Measurements from ENCODE around the gene SRSF2.
"Not testable (repeated sequence)": the region's sequence is repeated elsewhere in the genome, so short reads cannot be mapped to it uniquely, and the experiment has no call there.

Gene SRSF2

DNA sequence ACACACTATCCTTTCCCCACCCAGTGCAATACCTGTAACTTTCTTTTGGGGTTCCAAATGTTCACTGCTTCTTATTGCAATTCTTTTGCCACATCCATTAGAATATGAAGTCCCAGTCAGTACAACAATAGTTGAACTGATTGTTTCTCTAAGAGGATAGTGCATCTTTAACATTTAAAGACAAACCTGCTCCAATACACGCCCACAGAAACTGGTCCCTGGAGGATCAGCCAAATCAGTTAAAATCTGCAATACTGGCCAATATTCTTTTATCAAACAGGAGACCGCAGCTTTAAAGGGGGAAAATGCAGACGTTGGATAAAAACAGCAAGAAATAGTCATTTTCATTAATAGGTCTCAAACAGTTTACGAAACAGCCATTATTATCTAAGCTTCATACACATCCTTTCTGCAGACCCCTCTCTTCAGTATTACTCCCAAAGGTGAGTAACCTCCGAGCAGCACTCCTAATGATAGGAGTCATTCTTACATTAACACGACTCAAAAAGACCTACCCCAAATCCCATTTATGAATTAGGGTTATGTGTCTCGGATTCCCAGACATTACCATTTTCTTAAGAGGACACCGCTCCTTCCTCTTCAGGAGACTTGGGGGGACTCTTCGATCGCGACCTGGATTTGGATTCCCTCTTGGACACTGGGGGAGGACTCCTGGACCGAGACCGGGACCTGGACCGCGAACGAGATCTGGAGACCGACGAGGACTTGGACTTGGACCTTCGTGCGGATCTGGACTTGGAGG lies 1.4 kb downstream of the SRSF2 start:
- H3K9me3 ChIP-seq (ENCODE audit: insufficient read depth, low read depth, low read length): no peaks in the 10 kb centered on the region
- peak overlapping the region; percentile 82 for H3K27ac ChIP-seq (ENCODE audit: low read length)
- H3K36me3 ChIP-seq (ENCODE audit: insufficient read depth, low read depth, low read length): peaks cover 53% of the 10 kb centered on the region
- peak overlapping the region; percentile 99 for H3K9ac ChIP-seq (ENCODE audit: low read depth, low read length)
- peaks cover 14% of the 10 kb centered on the region for H3K4me1 ChIP-seq (ENCODE audit: insufficient read depth, low read length)
- no peaks in the 10 kb centered on the region for H3K27me3 ChIP-seq (ENCODE audit: insufficient read depth, low read length)
- H3K4me3 ChIP-seq (ENCODE audit: low read length): peak overlapping the region; percentile 92

DNA sequence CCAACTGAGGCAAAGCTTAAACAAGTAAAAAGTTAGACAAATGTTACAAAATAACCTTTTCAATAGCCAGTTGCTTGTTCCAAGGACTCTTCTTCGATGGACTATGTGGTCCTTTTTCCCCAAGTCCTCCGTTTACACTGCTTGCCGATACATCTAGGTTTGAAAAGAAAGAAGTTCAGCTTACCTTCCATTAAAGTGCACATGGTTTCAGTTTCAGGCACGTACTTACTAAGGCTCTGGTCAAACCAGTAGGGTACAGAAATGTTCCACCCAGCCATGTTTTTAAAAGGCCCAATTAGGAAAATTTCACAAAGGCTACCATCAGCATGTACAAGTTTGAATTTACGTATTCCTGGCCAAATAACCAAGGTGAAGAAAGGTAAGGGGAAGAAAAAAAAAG lies 2.1 kb downstream of the SRSF2 start:
- H3K4me1 ChIP-seq (ENCODE audit: insufficient read depth, low read length): peaks cover 14% of the 10 kb centered on the region

DNA sequence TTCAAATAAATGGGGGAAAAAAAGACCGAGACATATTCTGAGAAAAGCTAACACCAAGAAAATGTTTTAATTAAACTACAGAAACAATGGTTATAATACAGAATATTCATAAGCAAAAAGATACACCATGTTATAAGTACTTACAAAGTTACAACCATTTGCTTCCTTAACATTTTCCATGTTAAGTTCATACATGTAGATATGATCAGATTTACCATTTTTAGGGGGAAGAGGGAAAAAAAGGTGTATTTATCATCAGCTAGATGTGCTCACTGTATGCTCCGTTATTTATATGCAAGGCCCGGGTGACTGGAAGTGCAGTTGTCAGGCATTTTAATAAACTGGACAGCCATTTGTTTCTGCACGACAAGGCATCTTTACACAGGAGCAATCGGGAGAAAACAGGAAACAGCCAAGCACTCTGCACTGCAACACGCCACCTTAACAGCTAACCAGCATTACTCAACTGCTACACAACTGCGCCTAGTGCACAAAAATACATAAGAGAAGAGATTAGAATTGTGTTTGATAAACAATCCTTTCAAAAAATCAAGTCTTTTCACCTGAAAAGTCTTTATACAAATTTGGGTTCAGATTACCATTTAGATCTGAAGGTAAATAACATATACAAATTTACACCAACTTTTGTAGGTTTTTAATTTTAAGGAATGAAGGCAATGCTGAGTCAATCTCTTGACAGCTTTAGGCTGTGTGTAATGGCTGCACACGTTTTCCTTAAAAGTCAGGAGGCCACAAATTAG lies 2.9 kb downstream of the SRSF2 start:
- Histone ChIP-seq H3K36me3 (ENCODE audit: insufficient read depth, low read depth, low read length) (peaks cover 61% of the 10 kb centered on the region), H3K9ac (ENCODE audit: low read depth, low read length) (peak overlapping the region; percentile 99; the same call in 1 of the 2 replicates), H3K4me3 (ENCODE audit: low read length) (peak overlapping the region; percentile 92), H3K27ac (ENCODE audit: low read length) (no peak overlapping the region), H3K27me3 (ENCODE audit: insufficient read depth, low read length) (no peaks in the 10 kb centered on the region), H3K4me1 (ENCODE audit: insufficient read depth, low read length) (peaks cover 14% of the 10 kb centered on the region), H3K9me3 (ENCODE audit: insufficient read depth, low read depth, low read length) (no peaks in the 10 kb centered on the region)

More for the DNA sequence above, 2.1 kb downstream of the SRSF2 start:
- H3K27me3 ChIP-seq (ENCODE audit: insufficient read depth, low read length): no peaks in the 10 kb centered on the region
- H3K4me3 ChIP-seq (ENCODE audit: low read length): peak overlapping the region; percentile 92
- H3K36me3 ChIP-seq (ENCODE audit: insufficient read depth, low read depth, low read length): peaks cover 57% of the 10 kb centered on the region
- no peak overlapping the region for H3K27ac ChIP-seq (ENCODE audit: low read length)
- H3K9ac ChIP-seq (ENCODE audit: low read depth, low read length): peak overlapping the region; percentile 99; the same call in 1 of the 2 replicates
- no peaks in the 10 kb centered on the region for H3K9me3 ChIP-seq (ENCODE audit: insufficient read depth, low read depth, low read length)

DNA sequence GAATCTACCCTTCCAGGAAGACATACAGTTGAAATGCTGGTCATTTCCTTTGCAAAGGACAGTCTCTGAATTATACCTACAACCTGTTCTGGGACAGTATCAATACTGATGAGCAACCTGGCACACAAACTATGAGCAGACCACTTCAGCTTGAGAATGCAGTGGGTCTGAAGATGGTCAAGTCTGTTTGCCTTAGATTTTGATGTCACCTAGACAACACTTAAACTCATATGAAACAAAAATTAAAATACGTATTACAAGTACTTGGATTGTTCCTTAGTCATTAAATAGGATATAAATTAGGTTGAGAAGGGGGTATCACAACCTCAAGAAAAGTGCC lies 3.5 kb downstream of the SRSF2 start:
- no peak overlapping the region for H3K27ac ChIP-seq (ENCODE audit: low read length)
- peak overlapping the region; percentile 92 for H3K4me3 ChIP-seq (ENCODE audit: low read length)

GRCh38 chr17:76732734-76733617 lies 4.2 kb downstream of the SRSF2 start:
- H3K27ac ChIP-seq (ENCODE audit: low read length): no peak overlapping the region
- H3K9ac ChIP-seq (ENCODE audit: low read depth, low read length): no peak overlapping the region
- no peaks in the 10 kb centered on the region for H3K27me3 ChIP-seq (ENCODE audit: insufficient read depth, low read length)
- H3K9me3 ChIP-seq (ENCODE audit: insufficient read depth, low read depth, low read length): no peaks in the 10 kb centered on the region
- H3K4me3 ChIP-seq (ENCODE audit: low read length): peak overlapping the region; percentile 92
- H3K4me1 ChIP-seq (ENCODE audit: insufficient read depth, low read length): peaks cover 6% of the 10 kb centered on the region; the same call in 1 of the 2 replicates
- peaks cover 63% of the 10 kb centered on the region for H3K36me3 ChIP-seq (ENCODE audit: insufficient read depth, low read depth, low read length)

More for the DNA sequence above, 3.5 kb downstream of the SRSF2 start:
- H3K9ac ChIP-seq (ENCODE audit: low read depth, low read length): no peak overlapping the region; the same call in 1 of the 2 replicates
- H3K36me3 ChIP-seq (ENCODE audit: insufficient read depth, low read depth, low read length): peaks cover 63% of the 10 kb centered on the region
- no peaks in the 10 kb centered on the region for H3K27me3 ChIP-seq (ENCODE audit: insufficient read depth, low read length)
- H3K4me1 ChIP-seq (ENCODE audit: insufficient read depth, low read length): peaks cover 8% of the 10 kb centered on the region; the same call in 1 of the 2 replicates
- no peaks in the 10 kb centered on the region for H3K9me3 ChIP-seq (ENCODE audit: insufficient read depth, low read depth, low read length)

DNA sequence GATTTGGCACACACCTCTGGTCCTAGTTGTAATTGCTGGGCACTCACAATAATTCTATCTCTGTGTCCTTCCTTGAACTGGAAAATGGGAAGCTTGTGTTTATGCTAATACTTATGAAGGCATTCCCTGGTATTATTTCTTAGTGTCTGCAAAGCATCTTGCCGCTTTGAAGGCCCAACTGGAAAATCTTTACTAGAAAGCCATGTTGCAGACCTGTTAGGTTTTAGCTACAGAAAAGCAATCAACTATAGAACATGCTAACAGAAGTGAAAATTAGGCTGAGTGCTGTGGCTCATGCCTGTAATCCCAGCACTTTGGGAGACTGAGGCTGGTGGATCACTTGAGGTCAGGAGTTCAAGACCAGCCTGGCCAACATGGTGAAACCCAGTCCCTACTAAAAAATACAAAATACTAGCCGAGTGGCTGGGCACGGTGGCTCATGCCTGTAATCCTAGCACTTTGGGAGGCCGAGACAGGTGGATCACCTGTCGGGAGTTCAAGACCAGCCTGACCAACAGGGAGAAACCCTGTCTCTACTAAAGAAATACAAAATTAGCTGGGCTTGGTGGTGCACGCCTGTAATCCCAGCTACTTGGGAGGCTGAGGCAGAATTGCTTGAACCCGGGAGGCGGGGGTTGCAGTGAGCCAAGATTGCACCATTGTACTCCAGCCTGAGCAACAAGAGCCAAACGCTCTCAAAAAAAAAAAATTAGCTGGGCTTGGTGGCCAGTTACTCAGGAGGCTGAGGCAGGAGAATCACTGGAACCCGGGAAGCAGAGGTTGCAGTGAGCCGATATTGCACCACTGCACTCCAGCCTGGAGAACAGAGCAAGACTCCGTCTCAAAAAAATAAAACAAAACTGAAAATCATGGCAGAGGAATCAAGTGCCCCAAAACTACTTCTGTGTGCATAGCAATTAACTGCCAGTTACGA lies 5.1 kb downstream of the SRSF2 start:
- not testable (repeated sequence) for H3K27ac ChIP-seq (ENCODE audit: low read length); H3K27me3 ChIP-seq (ENCODE audit: insufficient read depth, low read length); H3K4me3 ChIP-seq (ENCODE audit: low read length); H3K9ac ChIP-seq (ENCODE audit: low read depth, low read length); H3K4me1 ChIP-seq (ENCODE audit: insufficient read depth, low read length); H3K9me3 ChIP-seq (ENCODE audit: insufficient read depth, low read depth, low read length)
- peaks cover 63% of the 10 kb centered on the region for H3K36me3 ChIP-seq (ENCODE audit: insufficient read depth, low read depth, low read length)

DNA sequence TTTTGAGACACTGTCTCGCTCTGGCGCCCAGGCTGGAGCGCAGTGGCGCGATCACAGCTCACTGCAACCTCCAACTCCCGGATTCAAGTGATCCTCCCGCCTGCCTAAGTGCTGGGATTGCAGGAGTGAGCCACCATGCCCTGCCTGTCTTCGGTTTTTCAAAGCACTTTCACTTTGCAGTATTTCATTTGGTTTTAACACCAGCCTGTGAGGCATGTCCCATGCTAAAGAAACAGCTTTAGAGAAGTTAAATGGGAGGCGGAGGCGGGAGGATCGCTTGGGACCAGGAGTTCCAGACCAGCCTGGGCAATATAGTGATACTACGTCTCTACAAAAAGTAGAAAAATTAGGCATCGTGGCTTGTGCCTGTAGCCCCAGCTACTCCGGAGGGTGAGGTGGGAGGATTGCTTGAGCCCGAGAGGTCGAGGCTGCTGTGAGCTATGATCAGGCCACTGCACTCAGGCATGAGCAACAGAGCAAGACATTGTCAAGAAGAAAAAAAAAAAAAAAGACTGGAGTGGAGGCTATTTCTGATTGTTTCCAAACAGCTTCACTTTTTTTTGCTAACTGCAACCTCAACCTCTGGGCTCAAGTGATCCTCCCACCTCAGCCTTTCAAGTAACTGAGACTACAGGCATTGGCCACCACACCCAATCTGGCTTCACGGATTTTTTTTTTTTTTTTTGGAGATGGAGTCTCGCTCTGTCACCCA lies 9.2 kb downstream of the SRSF2 start:
- Histone ChIP-seq H3K4me3 (ENCODE audit: low read length) (peak overlapping the region; percentile 85), H3K9me3 (ENCODE audit: insufficient read depth, low read depth, low read length) (no peaks in the 10 kb centered on the region), H3K27ac (ENCODE audit: low read length) (no peak overlapping the region), H3K27me3 (ENCODE audit: insufficient read depth, low read length) (no peaks in the 10 kb centered on the region), H3K4me1 (ENCODE audit: insufficient read depth, low read length) (no peaks in the 10 kb centered on the region; the same call in 1 of the 2 replicates), H3K9ac (ENCODE audit: low read depth, low read length) (peak overlapping the region; percentile 95; the same call in 1 of the 2 replicates), H3K36me3 (ENCODE audit: insufficient read depth, low read depth, low read length) (peaks cover 49% of the 10 kb centered on the region)

GRCh38 chr17:76726776-76727718 lies 10.1 kb downstream of the SRSF2 start, which contains the start of gene METTL23:
METTL23 (plus strand) TSS chr17:76726839; CDS start chr17:76729711, 2,872 bp downstream.
- H3K9ac ChIP-seq (ENCODE audit: low read depth, low read length): peak within 1 kb of the TSS; percentile 95
- no peaks in the 10 kb centered on the region; the same call in 1 of the 2 replicates for H3K4me1 ChIP-seq (ENCODE audit: insufficient read depth, low read length)
- H3K36me3 ChIP-seq (ENCODE audit: insufficient read depth, low read depth, low read length): peaks cover 46% of the 10 kb centered on the region
- H3K27ac ChIP-seq (ENCODE audit: low read length): peak within 1 kb of the TSS; percentile 89
- H3K27me3 ChIP-seq (ENCODE audit: insufficient read depth, low read length): no peaks in the 10 kb centered on the region
- H3K9me3 ChIP-seq (ENCODE audit: insufficient read depth, low read depth, low read length): no peaks in the 10 kb centered on the region
- peak within 1 kb of the TSS; percentile 85 for H3K4me3 ChIP-seq (ENCODE audit: low read length)

DNA sequence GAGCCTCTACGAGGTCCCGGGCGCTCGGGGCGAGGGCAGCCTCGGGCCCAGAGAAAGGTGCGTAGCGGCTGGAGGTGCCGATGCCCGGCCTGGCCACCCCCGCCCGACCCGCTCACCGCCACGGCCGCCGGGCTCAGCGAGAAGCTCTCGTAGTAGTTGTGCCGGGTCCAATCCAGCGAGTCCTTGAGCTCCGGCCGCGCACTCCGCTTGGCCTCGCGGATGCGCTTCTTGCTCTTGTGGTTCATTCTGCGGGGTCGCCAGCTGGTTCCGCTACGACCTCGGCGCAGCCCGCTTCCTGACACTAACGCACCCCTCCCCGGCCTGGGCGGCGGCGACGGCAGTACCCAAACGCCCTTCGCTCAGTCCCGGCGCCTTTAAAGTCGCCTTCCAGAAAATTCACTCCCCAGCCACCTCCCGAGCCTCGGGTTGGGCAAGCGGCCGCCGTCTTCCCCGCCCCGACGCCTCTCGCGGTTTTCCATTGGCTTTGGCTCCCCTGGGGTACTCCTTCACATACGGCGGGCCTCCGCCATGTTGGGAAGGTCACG lies 10.8 kb downstream of the SRSF2 start, which contains the start of gene JMJD6:
JMJD6 (minus strand) TSS at position 376 of the 545 bp plus-strand sequence; CDS start at position 245, 131 bp downstream.
- H3K9ac ChIP-seq (ENCODE audit: low read depth, low read length): peak within 1 kb of the TSS; percentile 95

More for the DNA sequence above, 10.8 kb downstream of the SRSF2 start, which contains the start of gene JMJD6:
- peak within 1 kb of the TSS; percentile 89 for H3K27ac ChIP-seq (ENCODE audit: low read length)
- H3K27me3 ChIP-seq (ENCODE audit: insufficient read depth, low read length): no peaks in the 10 kb centered on the region
- H3K36me3 ChIP-seq (ENCODE audit: insufficient read depth, low read depth, low read length): peaks cover 46% of the 10 kb centered on the region
- no peaks in the 10 kb centered on the region for H3K9me3 ChIP-seq (ENCODE audit: insufficient read depth, low read depth, low read length)
- H3K4me1 ChIP-seq (ENCODE audit: insufficient read depth, low read length): no peaks in the 10 kb centered on the region; the same call in 1 of the 2 replicates
- H3K4me3 ChIP-seq (ENCODE audit: low read length): peak within 1 kb of the TSS; percentile 85
